ENCODE measurements around the gene THUMPD3. TPM values are rescaled to one million over a fixed set of nuclear protein-coding genes. Genes with fewer than 3 reads are reported as not detected.

Gene THUMPD3
- total RNA-seq, 4 donors from 2014 or later = 18.8 to 32.1 (median 25.8) TPM

DNA sequence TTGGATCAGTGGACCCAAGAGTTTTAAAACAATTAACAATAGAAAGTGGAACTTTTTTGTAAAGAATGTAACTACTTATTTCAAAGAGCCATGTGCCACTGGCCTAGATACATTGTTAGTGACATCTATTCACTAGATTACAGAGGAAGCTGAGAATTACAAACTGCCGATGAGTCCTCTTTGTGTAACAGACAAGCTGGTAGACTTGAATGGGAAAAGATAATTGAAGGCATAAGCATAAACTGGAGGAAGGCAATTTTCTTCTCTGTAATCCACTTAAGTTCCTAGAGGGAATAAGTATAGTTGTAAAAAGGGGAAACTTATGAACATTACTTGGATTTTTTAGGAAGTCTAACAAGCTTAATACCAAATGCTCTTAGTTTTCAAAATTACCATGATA is 15.1 kb downstream of the THUMPD3 start:
- H3K36me3 ChIP-seq = peaks cover 9 to 85% of the 10 kb centered on the region in 2 donors
- WGBS, 2 donors (ENCODE audit: low coverage in 1 of 2) = 91% methylated on average over 1 of the region's 1 CpG
- TF ChIP-seq, protein P1, sequence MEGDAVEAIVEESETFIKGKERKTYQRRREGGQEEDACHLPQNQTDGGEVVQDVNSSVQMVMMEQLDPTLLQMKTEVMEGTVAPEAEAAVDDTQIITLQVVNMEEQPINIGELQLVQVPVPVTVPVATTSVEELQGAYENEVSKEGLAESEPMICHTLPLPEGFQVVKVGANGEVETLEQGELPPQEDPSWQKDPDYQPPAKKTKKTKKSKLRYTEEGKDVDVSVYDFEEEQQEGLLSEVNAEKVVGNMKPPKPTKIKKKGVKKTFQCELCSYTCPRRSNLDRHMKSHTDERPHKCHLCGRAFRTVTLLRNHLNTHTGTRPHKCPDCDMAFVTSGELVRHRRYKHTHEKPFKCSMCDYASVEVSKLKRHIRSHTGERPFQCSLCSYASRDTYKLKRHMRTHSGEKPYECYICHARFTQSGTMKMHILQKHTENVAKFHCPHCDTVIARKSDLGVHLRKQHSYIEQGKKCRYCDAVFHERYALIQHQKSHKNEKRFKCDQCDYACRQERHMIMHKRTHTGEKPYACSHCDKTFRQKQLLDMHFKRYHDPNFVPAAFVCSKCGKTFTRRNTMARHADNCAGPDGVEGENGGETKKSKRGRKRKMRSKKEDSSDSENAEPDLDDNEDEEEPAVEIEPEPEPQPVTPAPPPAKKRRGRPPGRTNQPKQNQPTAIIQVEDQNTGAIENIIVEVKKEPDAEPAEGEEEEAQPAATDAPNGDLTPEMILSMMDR (IDR thresholded peaks at IDR 0.05) = no peak
- no peak for TF ChIP-seq EP300 (IDR thresholded peaks at IDR 0.05)
- TF ChIP-seq POLR2A (IDR thresholded peaks at IDR 0.05) = no peak
- no peak for TF ChIP-seq POLR2AphosphoS5 (IDR thresholded peaks at IDR 0.05)
- no peak overlapping the region for H3K27ac ChIP-seq
- no peaks in the 10 kb centered on the region for H3K9me3 ChIP-seq
- no peak overlapping the region for H3K4me3 ChIP-seq
- ATAC-seq = no peak
- H3K27me3 ChIP-seq = no peaks in the 10 kb centered on the region
- H3K4me1 ChIP-seq = peaks cover 0 to 1% (median 0%) of the 10 kb centered on the region in 3 donors

DNA sequence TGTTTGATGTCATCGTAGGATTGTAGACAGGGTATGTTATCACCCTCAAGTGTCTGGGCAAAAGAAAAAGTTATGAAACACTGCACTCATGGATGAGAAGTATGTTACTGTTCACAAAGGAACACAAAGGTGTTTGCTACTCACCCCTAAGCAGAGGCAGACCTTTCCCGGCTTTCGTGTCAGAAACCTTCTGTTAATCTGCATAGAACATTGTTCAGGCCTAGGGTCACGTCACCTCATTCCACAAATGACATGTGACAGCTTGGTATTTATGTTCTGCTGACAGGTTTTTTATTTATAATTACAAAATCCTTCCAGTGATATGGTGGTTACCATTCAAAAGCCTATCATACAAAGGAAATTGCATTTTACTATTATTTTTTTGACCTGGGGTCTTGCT is 16.5 kb downstream of the THUMPD3 start:
- H3K4me3 ChIP-seq = no peak overlapping the region
- no peaks in the 10 kb centered on the region for H3K9me3 ChIP-seq
- TF ChIP-seq EP300 (IDR thresholded peaks at IDR 0.05) (no peak), POLR2A (IDR thresholded peaks at IDR 0.05) (no peak), POLR2AphosphoS5 (IDR thresholded peaks at IDR 0.05) (no peak)
- TF ChIP-seq, protein P1 (IDR thresholded peaks at IDR 0.05) = no peak
- no peaks in the 10 kb centered on the region for H3K27me3 ChIP-seq
- no peak overlapping the region for H3K27ac ChIP-seq
- 55 to 61% methylated on average over 3 to 4 of the region's 4 CpGs for WGBS, 2 donors (ENCODE audit: low coverage in 1 of 2)
- H3K4me1 ChIP-seq = no peaks in the 10 kb centered on the region
- peaks cover 12 to 85% of the 10 kb centered on the region in 2 donors for H3K36me3 ChIP-seq
- no peak for ATAC-seq

DNA sequence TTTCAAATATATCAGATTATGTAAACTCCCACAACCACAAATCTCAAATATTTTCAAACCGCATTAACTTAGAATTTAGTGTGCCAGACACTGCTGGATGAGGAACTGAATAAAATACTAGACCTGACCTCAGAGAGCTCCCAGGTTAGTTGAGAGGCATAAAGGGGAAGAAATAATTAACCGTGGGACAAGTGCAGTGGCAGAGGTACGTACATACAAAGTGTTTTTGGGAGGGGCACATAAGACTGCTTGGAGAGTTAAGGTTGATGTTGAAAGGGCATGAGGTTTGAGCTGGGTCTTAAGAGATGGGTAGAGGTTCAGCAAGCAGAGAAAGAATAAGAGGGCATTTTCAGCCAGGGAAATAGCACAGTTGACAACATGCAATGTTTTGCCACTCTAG is 17.2 kb downstream of the THUMPD3 start:
- WGBS, 2 donors (ENCODE audit: low coverage in 1 of 2) = 83 to 89% methylated on average over 3 of the region's 3 CpGs
- no peak overlapping the region for H3K27ac ChIP-seq
- no peak overlapping the region for H3K4me3 ChIP-seq
- no peaks in the 10 kb centered on the region for H3K27me3 ChIP-seq
- no peaks in the 10 kb centered on the region for H3K4me1 ChIP-seq
- no peaks in the 10 kb centered on the region for H3K9me3 ChIP-seq
- peaks cover 12 to 85% of the 10 kb centered on the region in 2 donors for H3K36me3 ChIP-seq
- ATAC-seq = no peak
- TF ChIP-seq, protein P1 (IDR thresholded peaks at IDR 0.05) = no peak
- TF ChIP-seq EP300 (IDR thresholded peaks at IDR 0.05) (no peak), POLR2A (IDR thresholded peaks at IDR 0.05) (no peak), POLR2AphosphoS5 (IDR thresholded peaks at IDR 0.05) (no peak)

DNA sequence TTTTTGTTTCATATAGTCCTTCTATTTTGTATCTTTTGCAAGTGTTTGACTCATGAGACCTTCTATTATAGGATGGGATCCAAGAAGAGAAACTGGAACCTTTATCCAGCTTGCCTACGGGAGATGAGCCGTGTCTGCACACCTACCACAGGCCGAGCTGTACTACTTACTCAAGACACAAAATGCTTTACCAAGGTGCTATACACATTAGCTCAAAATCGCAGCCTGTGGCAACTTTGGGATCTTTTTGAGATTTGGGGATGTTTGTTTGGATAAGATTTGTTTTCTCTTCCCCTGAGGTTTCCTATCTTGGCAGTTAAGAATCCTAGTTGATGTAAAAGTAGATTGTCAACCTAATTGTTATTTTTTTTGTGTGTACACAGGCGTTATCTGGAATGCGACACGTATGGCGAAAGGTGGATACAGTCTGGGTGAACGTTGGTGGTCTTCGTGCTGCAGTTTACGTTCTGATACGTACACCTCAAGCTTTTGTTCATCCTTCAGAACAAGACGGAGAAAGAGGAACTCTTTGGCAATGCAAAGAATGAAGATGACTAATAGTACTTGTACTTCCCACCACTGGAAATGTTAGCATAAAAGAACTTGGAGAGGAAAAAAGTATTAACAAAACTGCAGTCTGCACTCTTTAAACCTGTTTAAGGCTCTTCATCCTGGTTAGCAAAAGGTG is 21.4 kb downstream of the THUMPD3 start:
- Histone ChIP-seq H3K4me3 (no peak overlapping the region), H3K9me3 (no peaks in the 10 kb centered on the region), H3K27me3 (no peaks in the 10 kb centered on the region), H3K36me3 (peaks cover 12 to 87% of the 10 kb centered on the region in 2 donors), H3K27ac (peak overlapping the region in 1 of 4 donors; percentile 12), H3K4me1 (peaks cover 0 to 7% (median 0%) of the 10 kb centered on the region in 3 donors)
- no peak for ATAC-seq
- 67 to 92% methylated on average over 8 to 13 of the region's 13 CpGs for WGBS, 2 donors (ENCODE audit: low coverage in 1 of 2)
- TF ChIP-seq, protein P1 (IDR thresholded peaks at IDR 0.05) = no peak
- no peak for TF ChIP-seq EP300 (IDR thresholded peaks at IDR 0.05)
- no peak for TF ChIP-seq POLR2A (IDR thresholded peaks at IDR 0.05)
- TF ChIP-seq POLR2AphosphoS5 (IDR thresholded peaks at IDR 0.05) = peak; percentile 5
